Fibroblast of pulmonary artery (primary cell): Measurements from ENCODE around the gene PCNT.

Experiments
- DNase-seq: peaks from one replicate; pipeline ENCODE4 v3.0.0-alpha.2; 2010; ENCODE audit warnings: low read depth
- H3K4me3 ChIP-seq: replicated peaks from 2 replicates; pipeline ENCODE4 v1.5.1; 2011; ENCODE audit warnings: low read depth, mild to moderate bottlenecking, control low read depth, low read length, moderate library complexity
- TF ChIP-seq, protein P1 (sequence below): IDR thresholded peaks from 2 replicates; pipeline ENCODE4 v1.5.1; 2011; ENCODE audit warnings: mild to moderate bottlenecking, control low read depth, low read length, inconsistent platforms; ENCODE audit errors: missing control alignments

Gene PCNT

DNA sequence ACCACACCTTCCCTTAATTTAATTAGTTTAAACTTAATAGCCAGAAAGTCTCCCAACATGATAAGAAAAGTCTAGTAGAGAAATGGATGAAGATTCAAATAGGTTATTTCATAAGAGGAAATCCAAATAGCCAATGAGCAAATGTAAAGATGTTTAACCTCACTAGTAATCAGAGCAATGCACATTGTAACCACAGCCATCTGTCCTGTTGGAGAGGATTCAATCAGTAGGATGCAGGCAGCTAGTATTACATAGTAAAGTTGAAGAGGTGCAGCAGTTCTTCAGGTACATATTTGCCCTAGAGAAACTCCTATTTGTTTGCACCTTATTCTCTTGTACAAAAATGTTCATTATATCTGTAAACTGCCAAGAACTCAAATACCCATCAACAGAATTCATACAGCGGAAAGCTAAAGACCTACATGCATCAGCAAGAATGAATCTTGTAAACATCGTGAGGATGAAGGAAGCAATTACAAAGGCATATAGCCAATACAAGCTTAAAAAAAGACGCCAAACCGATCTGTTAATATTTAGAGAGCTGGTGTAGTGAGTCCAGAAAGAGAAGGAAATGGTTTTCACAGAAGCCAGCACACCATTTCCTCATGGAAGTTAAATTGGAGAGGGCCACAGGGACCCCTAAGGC is 162.6 kb downstream of the PCNT start:
- DNase-seq = no peak
- no peak overlapping the region for H3K4me3 ChIP-seq
- TF ChIP-seq, protein P1, sequence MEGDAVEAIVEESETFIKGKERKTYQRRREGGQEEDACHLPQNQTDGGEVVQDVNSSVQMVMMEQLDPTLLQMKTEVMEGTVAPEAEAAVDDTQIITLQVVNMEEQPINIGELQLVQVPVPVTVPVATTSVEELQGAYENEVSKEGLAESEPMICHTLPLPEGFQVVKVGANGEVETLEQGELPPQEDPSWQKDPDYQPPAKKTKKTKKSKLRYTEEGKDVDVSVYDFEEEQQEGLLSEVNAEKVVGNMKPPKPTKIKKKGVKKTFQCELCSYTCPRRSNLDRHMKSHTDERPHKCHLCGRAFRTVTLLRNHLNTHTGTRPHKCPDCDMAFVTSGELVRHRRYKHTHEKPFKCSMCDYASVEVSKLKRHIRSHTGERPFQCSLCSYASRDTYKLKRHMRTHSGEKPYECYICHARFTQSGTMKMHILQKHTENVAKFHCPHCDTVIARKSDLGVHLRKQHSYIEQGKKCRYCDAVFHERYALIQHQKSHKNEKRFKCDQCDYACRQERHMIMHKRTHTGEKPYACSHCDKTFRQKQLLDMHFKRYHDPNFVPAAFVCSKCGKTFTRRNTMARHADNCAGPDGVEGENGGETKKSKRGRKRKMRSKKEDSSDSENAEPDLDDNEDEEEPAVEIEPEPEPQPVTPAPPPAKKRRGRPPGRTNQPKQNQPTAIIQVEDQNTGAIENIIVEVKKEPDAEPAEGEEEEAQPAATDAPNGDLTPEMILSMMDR = no peak

DNA sequence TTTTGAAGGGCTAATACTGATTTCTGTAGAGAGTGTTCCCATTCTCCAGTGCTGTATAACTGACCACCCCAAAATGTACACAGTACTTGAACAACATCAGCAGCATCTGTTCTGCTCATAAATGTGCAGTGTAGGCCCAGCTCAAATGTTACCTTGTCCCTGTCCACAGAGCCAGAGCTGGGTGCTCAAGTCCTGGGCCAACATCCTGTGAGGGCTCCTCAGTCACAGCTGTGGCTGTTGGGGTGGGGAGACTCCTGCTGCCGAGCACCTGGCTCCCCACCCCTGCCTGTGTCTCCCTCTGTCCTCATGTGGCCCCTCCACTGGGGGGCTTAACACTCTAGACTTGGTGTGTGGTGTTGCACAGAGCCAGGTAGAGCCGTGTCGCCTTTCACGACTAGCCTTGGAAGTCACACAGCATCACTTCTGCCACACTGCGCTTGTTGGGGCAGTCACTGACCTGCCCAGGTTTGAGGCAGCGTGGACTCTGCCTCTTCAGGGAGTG is 165.3 kb downstream of the PCNT start:
- H3K4me3 ChIP-seq = no peak overlapping the region
- no peak for DNase-seq
- TF ChIP-seq, protein P1 = no peak

DNA sequence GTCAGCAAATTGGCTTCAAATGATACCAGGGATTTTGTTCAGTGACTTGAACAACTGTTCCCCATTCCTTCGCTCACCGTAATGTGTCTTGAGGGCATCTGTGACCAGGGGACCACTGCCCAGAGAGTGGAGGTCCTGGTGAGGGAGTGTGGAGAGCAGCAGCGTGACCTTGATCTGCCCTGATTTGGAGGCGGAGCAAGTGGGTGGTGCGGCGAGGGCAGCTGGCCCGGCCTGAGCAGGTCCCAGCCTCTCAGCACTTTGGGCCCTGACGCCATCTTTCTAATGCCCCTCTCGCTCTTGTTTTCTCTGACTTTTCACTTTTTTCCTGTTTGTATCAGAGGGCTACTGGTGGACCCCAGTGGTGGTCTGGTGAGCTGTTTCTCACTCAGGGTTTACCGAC is 165.8 kb downstream of the PCNT start:
- H3K4me3 ChIP-seq = no peak overlapping the region
- TF ChIP-seq, protein P1 = no peak
- no peak for DNase-seq

DNA sequence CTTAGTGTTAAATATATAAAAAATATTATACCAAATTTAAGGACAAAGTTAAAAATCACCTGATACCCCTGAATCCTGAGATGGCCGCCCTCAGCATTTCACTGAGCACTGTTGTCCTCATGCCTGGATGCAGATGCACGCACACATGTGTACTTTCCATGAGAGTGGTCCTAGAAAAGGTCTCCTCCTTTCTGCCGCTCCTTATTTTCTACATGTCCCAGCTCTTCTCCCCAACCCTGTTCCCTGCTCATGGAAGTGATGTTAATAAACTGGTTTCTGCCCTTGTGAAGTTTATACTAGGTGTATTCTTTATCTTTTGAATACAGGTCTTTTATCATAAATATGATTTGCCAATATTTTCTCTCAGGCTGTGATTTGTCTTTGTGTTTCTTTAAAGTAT is 167.6 kb downstream of the PCNT start:
- no peak overlapping the region for H3K4me3 ChIP-seq
- no peak for DNase-seq
- TF ChIP-seq, protein P1 = no peak

DNA sequence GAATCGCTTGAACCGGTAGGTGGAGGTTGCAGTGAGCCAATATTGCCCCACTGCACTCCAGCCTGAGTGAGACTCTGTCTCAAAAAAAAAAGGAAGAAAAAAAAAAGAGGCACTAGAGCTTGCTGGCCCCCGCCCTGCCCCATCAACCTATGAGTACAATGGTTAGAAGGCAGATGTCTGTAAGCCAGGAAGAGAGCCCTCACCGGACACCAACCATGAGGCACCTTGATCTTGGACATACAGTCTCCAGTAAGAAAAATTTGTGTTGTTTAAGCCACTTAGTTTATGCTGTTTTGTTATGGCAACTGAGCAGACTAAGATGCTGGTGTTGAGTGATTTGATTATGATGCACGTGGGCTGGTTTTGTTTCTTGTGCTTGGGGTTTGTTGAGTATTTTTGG is 168.9 kb downstream of the PCNT start:
- TF ChIP-seq, protein P1 = no peak
- DNase-seq = no peak

DNA sequence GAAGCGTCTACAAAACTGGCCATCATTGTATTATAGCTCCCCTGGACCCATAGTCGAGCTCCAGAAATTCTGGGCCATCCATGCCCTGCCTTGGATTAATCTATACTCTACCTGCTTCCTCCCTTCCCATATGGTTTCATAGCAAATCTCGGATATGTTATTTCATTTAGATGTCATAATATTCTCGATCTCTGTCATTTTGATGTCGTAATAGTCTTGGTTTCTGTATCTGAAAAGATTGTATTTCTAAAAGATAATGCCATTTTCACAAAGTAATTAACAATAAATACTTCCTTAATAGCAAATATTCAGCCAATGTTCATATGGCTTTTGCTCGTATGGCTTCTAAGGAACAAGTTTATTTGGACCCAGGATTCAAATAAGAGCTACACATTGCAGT is 169.9 kb downstream of the PCNT start:
- TF ChIP-seq, protein P1 = no peak
- H3K4me3 ChIP-seq = no peak overlapping the region
- no peak for DNase-seq

More for the DNA sequence above, 168.9 kb downstream of the PCNT start:
- no peak overlapping the region for H3K4me3 ChIP-seq
